Right renal pelvis (tissue), 4 donors: ENCODE measurements around the gene PEX10. TPM values are rescaled to one million over a fixed set of nuclear protein-coding genes. Genes with fewer than 3 reads are reported as not detected.

ENCODE experiments used
- DNase-seq, 4 donors: peaks; one replicate each; pipeline ENCODE4 v3.0.0-alpha.2; 2013; ENCODE audit warnings: low read depth in 4 of 4, low spot score in 3 of 4, missing footprints in 1 of 4
- polyA plus RNA-seq, 4 donors: library from polyadenylated mRNA; unstranded; fragments of 120-200 nt; gene quantifications; one replicate each; pipeline ENCODE4 v1.2.1, GENCODE V29; 2013; ENCODE audit not compliant: insufficient read length in 4 of 4

The PEX10 gene
- polyA plus RNA-seq, 4 donors, result 21.0 to 29.9 (median 23.3) TPM

- DNase-seq, result no peak
Measured at GRCh38 chr1:2377751-2378440, 34.5 kb downstream of the PEX10 start.

- DNase-seq, result no peak
Measured at GRCh38 chr1:2376931-2377672, 35.3 kb downstream of the PEX10 start.

GRCh38 chr1:2376261-2376741 is 36.1 kb downstream of the PEX10 start:
- no peak for DNase-seq

GRCh38 chr1:2375923-2376260 is 36.5 kb downstream of the PEX10 start:
- DNase-seq, result no peak

- no peak for DNase-seq
Measured at GRCh38 chr1:2375246-2375922, 37.0 kb downstream of the PEX10 start.

GRCh38 chr1:2374252-2375155 is 37.9 kb downstream of the PEX10 start:
- DNase-seq, result no peak

GRCh38 chr1:2373551-2374251 is 38.7 kb downstream of the PEX10 start:
- no peak for DNase-seq

GRCh38 chr1:2372551-2373490 is 39.5 kb downstream of the PEX10 start:
- no peak for DNase-seq

GRCh38 chr1:2368053-2368744 is 44.2 kb downstream of the PEX10 start:
- DNase-seq, result no peak

GRCh38 chr1:2363847-2364513 is 48.4 kb downstream of the PEX10 start:
- DNase-seq, result no peak

GRCh38 chr1:2360588-2361364 is 51.6 kb downstream of the PEX10 start:
- DNase-seq, result no peak

GRCh38 chr1:2358651-2359640 is 53.4 kb downstream of the PEX10 start:
- DNase-seq, result no peak

GRCh38 chr1:2358072-2358471 is 54.3 kb downstream of the PEX10 start:
- DNase-seq, result no peak

GRCh38 chr1:2356911-2357845 is 55.2 kb downstream of the PEX10 start:
- DNase-seq, result no peak

GRCh38 chr1:2356401-2356800 is 56.0 kb downstream of the PEX10 start:
- DNase-seq, result no peak
